GM12874 (cell line): ENCODE data around the gene BEST1.

ENCODE experiments used
- TF ChIP-seq, protein P1 (sequence below): IDR thresholded peaks from 2 replicates; pipeline ENCODE4 v1.5.1; 2011; ENCODE audit warnings: low read depth, mild to moderate bottlenecking, control low read depth, low read length, moderate library complexity; ENCODE audit not compliant: insufficient read depth

Gene BEST1

DNA sequence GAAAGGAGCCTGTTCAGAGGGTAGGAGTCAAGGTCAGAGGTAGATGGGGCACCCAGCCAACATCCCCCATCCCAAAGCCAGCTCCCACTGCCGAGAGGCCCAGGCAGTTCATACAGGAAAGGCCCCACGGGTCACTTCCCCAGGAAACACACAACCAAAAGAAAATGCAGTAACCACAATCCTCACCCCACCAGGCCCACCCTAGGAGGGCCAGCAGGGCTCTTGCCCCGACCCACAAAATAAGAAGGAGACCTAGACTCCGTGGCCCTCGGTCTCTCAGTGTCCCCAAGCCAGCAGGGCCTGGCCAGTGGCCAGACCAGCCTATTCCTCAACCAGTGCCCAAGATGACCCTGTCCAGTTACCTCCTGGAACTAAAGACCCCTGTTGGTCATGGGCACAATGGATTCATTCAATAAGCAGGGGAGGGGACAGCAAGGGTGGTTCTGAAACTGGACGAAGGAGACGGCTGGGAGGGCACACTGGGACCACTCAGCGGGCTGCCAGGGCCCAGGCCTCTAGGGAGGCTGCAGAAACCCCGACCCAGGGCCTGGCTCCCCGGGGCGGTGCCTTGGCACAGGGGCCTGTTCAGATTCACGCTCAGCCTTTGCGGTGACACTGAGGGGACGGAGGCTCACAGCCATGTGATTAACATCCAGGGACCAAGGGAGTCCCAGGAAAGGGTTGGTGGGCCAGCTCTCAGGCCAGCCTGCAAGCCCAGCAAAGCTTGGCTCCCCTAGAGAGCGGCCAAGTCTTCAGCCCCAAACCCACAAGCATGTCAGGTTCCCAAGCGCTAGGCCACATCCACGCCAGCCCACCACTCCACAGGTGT is 38.2 kb upstream of the BEST1 start:
- TF ChIP-seq, protein P1, sequence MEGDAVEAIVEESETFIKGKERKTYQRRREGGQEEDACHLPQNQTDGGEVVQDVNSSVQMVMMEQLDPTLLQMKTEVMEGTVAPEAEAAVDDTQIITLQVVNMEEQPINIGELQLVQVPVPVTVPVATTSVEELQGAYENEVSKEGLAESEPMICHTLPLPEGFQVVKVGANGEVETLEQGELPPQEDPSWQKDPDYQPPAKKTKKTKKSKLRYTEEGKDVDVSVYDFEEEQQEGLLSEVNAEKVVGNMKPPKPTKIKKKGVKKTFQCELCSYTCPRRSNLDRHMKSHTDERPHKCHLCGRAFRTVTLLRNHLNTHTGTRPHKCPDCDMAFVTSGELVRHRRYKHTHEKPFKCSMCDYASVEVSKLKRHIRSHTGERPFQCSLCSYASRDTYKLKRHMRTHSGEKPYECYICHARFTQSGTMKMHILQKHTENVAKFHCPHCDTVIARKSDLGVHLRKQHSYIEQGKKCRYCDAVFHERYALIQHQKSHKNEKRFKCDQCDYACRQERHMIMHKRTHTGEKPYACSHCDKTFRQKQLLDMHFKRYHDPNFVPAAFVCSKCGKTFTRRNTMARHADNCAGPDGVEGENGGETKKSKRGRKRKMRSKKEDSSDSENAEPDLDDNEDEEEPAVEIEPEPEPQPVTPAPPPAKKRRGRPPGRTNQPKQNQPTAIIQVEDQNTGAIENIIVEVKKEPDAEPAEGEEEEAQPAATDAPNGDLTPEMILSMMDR = no peak

DNA sequence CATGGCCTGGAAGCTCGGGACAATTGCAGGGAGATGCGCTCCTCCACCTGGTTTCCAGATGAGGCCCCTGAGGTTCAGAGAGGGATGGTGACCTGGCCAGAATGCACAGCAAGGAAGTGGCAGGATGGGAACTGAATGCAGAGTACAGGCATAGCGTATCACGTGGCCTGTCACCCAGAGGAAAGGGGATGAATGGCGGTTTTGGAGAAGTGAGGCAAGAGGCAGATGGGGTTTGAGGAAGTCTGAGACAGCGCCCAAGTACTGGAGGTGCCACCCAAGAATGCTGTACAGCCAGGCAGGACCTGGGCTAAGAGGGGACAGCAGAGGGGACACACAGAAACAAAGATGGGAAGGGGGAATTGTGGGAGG is 37.6 kb upstream of the BEST1 start:
- TF ChIP-seq, protein P1 = no peak

DNA sequence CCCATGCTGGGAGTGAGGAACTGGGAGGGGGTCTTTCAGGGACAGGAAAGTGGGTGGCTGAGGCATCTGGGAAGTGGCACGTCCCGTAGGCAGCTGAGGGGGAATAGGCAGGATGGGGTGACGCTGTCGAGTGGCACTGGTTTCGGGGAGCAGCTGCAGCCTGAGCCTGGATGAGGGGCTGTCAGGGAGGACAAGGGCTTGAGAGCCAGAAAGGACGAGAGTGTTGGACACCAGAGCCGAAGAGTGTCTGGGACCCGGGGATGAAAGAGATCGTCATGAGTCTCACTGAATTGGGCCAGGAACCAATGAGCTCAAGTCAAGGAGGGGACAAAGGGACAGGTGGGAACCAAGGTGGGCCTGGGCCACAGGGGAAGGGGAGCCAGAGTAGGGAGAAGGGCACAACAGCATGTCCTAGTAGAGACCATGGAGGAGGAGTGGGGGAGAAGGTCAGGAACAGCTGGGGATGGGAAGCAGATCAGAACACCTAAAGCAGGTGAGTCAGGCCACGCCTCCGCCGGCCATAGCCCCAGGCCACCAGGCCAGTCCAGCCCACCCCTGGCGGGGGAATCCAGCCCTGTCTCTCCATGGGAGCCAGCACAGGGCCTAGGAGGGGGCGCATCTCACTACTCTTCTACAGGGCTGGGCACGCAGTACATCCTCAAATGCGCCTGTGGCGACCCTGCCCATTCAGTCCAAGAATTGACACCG is 37.0 kb upstream of the BEST1 start:
- TF ChIP-seq, protein P1 = no peak

DNA sequence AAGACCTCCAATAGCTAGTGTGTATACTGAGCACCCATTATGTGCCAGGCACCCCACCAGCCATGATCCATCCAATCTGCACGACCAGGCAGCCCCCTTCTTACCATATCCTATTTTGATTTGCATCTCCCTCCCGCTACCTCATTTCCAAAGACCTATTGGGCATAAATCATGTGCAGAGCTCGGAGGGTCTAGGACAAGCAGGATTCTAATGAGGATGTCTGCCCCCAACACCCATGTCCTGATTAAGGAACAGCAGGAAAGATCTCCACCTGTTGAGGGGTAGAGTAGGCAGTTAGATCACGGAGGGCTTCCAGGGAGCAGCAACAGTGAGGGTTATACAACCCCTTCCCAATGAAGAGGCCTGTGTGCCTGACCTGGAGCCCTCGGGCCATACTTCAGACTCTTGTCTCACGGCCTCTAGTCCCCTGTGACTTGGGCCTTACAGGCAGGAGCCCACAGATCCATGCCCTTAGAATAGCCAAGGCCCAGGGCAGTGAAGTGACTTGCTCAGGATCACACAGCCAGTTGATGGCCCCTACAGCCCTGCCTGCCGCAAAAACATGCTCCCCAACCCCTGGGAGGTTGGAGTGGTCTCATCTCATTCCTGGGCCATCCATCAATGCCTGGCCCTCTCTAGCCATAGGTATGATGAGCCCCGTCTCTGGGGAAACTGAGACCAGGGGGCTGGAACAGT is 36.3 kb upstream of the BEST1 start:
- TF ChIP-seq, protein P1 = no peak

DNA sequence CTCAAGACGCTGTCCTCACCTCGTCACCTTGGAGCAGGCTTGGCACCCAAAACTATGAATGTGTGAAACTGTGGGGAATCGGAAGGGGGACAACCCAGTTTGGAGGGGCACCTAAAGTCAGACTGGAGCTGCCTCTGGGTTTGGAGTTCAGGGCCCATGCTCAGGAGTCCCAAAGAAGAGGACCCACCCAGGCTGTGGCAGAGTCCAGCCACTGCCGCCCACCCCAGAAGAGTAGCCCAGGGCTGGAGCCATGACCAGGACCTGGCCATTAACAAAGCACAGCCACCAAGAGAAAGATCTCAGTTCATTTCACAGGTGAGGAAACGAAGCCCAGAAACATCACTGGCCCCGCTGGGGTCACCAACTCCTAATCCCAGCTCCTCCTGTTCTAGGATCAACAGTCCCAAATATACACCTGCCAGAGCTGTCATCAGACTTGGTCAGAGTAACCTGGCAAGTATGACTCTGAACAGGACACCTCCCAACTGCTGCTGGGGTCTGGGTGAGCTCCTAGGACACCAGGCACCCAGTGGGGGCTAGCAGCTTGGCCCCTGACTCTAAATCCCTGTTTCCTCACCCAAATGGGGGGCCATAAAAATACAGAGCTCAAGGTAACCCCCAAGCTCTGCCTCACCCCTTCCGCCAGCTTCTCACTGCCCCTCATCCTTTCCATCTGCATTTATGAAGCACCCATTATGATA is 35.5 kb upstream of the BEST1 start:
- TF ChIP-seq, protein P1 = no peak

DNA sequence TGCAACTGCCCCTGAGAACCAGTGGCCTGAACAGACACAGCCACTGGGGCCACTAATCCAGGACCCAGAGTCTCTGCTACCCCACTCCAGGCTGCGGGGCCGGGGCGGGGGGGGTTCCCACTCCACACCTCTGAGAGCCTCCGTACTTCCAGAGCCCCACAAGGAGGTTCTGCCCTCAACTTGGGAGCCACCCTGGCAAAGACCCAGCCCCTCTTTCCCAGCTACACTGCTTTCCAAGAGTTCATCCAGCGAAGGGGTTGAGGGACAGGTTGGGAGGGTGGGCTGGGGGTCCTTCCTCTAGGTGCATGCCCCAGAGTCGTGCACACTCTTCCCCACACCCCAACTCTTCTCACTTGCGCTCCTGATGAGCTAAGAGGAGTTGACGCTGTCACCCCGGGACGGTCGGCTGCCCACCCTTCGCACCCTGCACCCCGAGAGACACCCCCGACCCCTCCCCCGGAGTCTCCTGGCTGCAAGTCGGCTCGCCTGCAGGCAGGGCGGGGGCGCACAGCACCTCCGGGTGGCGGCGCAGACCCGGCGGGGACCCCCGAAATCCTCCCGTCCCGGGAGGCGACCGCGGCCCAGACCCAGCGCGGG is 33.3 kb upstream of the BEST1 start:
- TF ChIP-seq, protein P1 = no peak
